DND-41 (cell line): Measurements from ENCODE around the gene WDR59.

Experiments used
- ATAC-seq: fragments of 200-7000 bp; cut with Tn5 transposase; 3 replicates; pipeline ENCODE4 v1.9.1; 2021; ENCODE audit warnings: low read depth; ENCODE audit not compliant: insufficient read depth
- DNase-seq: peaks from one replicate; pipeline ENCODE4 v3.0.0-alpha.2; 2020
- H2AFZ ChIP-seq: 2 replicates; pipeline ENCODE4 v1.6.0; 2012; ENCODE audit warnings: low read depth, low read length
- H3K27ac ChIP-seq: 2 replicates; pipeline ENCODE4 v1.5.1; 2012; ENCODE audit warnings: low read length, inconsistent platforms
- H3K27me3 ChIP-seq: fragments of 200-600 bp; sonication (generic); 2 replicates; pipeline ENCODE4 v1.6.0; 2012; ENCODE audit warnings: low read length, mild to moderate bottlenecking, inconsistent platforms; ENCODE audit not compliant: insufficient read depth, poor library complexity
- H3K36me3 ChIP-seq: 2 replicates; pipeline ENCODE4 v1.5.1; 2012; ENCODE audit warnings: low read length, inconsistent platforms; ENCODE audit not compliant: insufficient read depth
- H3K4me1 ChIP-seq: 2 replicates; pipeline ENCODE4 v1.5.1; 2012; ENCODE audit warnings: mild to moderate bottlenecking, low read length; ENCODE audit not compliant: insufficient read depth
- H3K4me2 ChIP-seq: 2 replicates; pipeline ENCODE4 v1.6.0; 2012; ENCODE audit warnings: mild to moderate bottlenecking, moderate library complexity, low read length, inconsistent platforms; ENCODE audit not compliant: insufficient read depth
- H3K4me3 ChIP-seq, 2 experiments: fragments of 200-600 bp in 1 of 2; shearing (Covaris generic) in 1 of 2; 2 replicates each; pipeline ENCODE4 v1.5.1; 2012 to 2016; ENCODE audit warnings: inconsistent platforms in 2 of 2, low read length in 2 of 2, mild to moderate bottlenecking in 2 of 2, low read depth in 1 of 2, moderate library complexity in 1 of 2
- H3K79me2 ChIP-seq: 2 replicates; pipeline ENCODE4 v1.6.0; 2012; ENCODE audit warnings: low read length, inconsistent platforms; ENCODE audit not compliant: insufficient read depth
- H3K9ac ChIP-seq: 2 replicates; pipeline ENCODE4 v1.6.0; 2012; ENCODE audit warnings: low read depth, mild to moderate bottlenecking, inconsistent platforms, low read length, moderate library complexity
- H3K9me3 ChIP-seq: 2 replicates; pipeline ENCODE4 v1.5.1; 2012; ENCODE audit warnings: low read length, moderate library complexity, mild to moderate bottlenecking, inconsistent platforms; ENCODE audit not compliant: insufficient read depth, severe bottlenecking
- H4K20me1 ChIP-seq: 2 replicates; pipeline ENCODE4 v1.6.0; 2012; ENCODE audit warnings: low read length; ENCODE audit not compliant: insufficient read depth
- CTCF ChIP-seq: IDR thresholded peaks from 2 replicates; pipeline ENCODE4 v1.5.1; 2012; ENCODE audit warnings: borderline replicate concordance, low read length, moderate library complexity, mild to moderate bottlenecking; ENCODE audit not compliant: poor library complexity, severe bottlenecking; ENCODE audit errors: extremely low read depth
- EZH2 ChIP-seq: IDR thresholded peaks from 3 replicates; pipeline ENCODE4 v1.6.1; 2012; ENCODE audit warnings: borderline replicate concordance, low read depth, mild to moderate bottlenecking, moderate library complexity, low read length, inconsistent platforms; ENCODE audit not compliant: severe bottlenecking

WDR59 gene

GRCh38 chr16:74896389-74897370, 88.2 kb downstream of the WDR59 start:
- H3K9me3 ChIP-seq = no peaks in the 10 kb centered on the region
- H3K27ac ChIP-seq = no peak overlapping the region
- peaks cover 50% of the 10 kb centered on the region for H3K36me3 ChIP-seq
- TF ChIP-seq EZH2 = no peak
- TF ChIP-seq CTCF = no peak
- H3K4me1 ChIP-seq = no peaks in the 10 kb centered on the region
- ATAC-seq (no peak), DNase-seq (no peak)
- no peak overlapping the region for H3K4me3 ChIP-seq
- H3K4me2 ChIP-seq = no peak overlapping the region
- H4K20me1 ChIP-seq = no peaks in the 10 kb centered on the region
- no peaks in the 10 kb centered on the region for H3K27me3 ChIP-seq
- no peak overlapping the region for H3K9ac ChIP-seq
- H3K79me2 ChIP-seq = no peaks in the 10 kb centered on the region
- H2AFZ ChIP-seq = no peak overlapping the region

- Histone ChIP-seq H3K79me2 (no peaks in the 10 kb centered on the region), H3K4me3 (no peak overlapping the region), H2AFZ (no peak overlapping the region), H4K20me1 (no peaks in the 10 kb centered on the region), H3K36me3 (peaks cover 53% of the 10 kb centered on the region), H3K27me3 (no peaks in the 10 kb centered on the region), H3K9ac (no peak overlapping the region), H3K4me1 (no peaks in the 10 kb centered on the region), H3K27ac (no peak overlapping the region), H3K4me2 (no peak overlapping the region), H3K9me3 (no peaks in the 10 kb centered on the region)
- no peak for ATAC-seq
- TF ChIP-seq CTCF (no peak), EZH2 (no peak)
- no peak for DNase-seq
These were observed 91.4 kb downstream of the WDR59 start for GRCh38 chr16:74893541-74893940.

- Histone ChIP-seq H2AFZ (no peak overlapping the region), H3K36me3 (peaks cover 58% of the 10 kb centered on the region), H3K4me2 (no peak overlapping the region), H3K27ac (no peak overlapping the region), H3K4me3 (no peak overlapping the region), H3K4me1 (no peaks in the 10 kb centered on the region), H4K20me1 (no peaks in the 10 kb centered on the region), H3K79me2 (no peaks in the 10 kb centered on the region), H3K9ac (no peak overlapping the region), H3K27me3 (no peaks in the 10 kb centered on the region), H3K9me3 (no peaks in the 10 kb centered on the region)
- DNase-seq = no peak
- ATAC-seq = no peak
- TF ChIP-seq EZH2 = no peak
- TF ChIP-seq CTCF = no peak
These were observed 92.1 kb downstream of the WDR59 start for GRCh38 chr16:74892574-74893461.
